Measurements from ENCODE around the gene LAMB4. TPM values are rescaled to one million over a fixed set of nuclear protein-coding genes. Genes with fewer than 3 reads are reported as not detected.

Gene LAMB4
- total RNA-seq, 1 donor from 2014 or later = 18.3 TPM

DNA sequence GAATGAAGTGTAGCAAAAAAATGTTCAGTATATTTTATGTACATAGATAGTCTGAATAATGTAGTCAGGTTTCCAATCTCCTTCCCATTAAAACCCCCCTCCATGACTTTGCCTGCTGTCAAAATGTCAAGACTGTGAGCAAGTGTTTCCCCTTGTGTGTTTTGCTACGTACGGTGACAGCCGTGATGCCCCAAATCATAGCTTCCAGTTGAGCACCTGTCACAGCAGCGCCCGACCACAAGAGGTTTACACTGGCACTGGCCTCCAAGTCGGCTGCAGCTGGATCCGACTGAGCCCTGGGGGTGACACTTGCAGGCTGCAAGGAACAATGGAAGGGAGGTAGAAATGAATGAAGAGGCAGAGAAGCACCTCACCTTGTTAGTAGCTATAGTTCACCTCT, 62.3 kb downstream of the LAMB4 start:
- no peaks in the 10 kb centered on the region for H3K27me3 Mint-ChIP-seq (ENCODE audit: low read depth)
- TF ChIP-seq, protein P1, sequence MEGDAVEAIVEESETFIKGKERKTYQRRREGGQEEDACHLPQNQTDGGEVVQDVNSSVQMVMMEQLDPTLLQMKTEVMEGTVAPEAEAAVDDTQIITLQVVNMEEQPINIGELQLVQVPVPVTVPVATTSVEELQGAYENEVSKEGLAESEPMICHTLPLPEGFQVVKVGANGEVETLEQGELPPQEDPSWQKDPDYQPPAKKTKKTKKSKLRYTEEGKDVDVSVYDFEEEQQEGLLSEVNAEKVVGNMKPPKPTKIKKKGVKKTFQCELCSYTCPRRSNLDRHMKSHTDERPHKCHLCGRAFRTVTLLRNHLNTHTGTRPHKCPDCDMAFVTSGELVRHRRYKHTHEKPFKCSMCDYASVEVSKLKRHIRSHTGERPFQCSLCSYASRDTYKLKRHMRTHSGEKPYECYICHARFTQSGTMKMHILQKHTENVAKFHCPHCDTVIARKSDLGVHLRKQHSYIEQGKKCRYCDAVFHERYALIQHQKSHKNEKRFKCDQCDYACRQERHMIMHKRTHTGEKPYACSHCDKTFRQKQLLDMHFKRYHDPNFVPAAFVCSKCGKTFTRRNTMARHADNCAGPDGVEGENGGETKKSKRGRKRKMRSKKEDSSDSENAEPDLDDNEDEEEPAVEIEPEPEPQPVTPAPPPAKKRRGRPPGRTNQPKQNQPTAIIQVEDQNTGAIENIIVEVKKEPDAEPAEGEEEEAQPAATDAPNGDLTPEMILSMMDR (IDR thresholded peaks at IDR 0.05; ENCODE audit: unreplicated experiment) = no peak
- H3K4me1 Mint-ChIP-seq = peaks cover 11% of the 10 kb centered on the region

DNA sequence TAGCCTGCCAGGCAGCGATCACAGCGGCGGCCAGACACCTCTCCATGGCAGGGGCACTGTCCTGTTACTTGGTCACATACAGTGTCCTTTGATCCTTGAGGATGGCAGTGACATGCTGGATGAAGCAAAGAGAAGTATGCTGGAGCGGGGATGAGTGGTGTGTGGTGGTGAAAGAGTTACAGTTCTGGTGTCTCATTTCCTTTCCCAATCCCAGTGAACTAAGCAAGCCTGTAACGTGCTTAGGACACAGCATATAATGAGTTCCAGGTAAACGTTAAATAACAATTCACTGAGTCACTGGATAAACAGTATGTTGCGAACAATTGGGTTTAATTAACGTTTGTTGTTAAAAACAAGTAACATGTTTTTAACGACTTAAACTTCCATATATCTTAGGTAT, 63.7 kb downstream of the LAMB4 start:
- no peak overlapping the region for H3K27ac Mint-ChIP-seq
- peaks cover 18% of the 10 kb centered on the region for H3K4me1 Mint-ChIP-seq
- no peaks in the 10 kb centered on the region for H3K9me3 Mint-ChIP-seq
- no peak overlapping the region for H3K4me3 Mint-ChIP-seq
- H3K36me3 Mint-ChIP-seq = no peaks in the 10 kb centered on the region
- no peaks in the 10 kb centered on the region for H3K27me3 Mint-ChIP-seq (ENCODE audit: low read depth)
- DNase-seq (ENCODE audit: low spot score in 2 of 2, unreplicated experiment in 2 of 2) = no peak
- TF ChIP-seq, protein P1 (IDR thresholded peaks at IDR 0.05; ENCODE audit: unreplicated experiment) = no peak

More for the DNA sequence above, 62.3 kb downstream of the LAMB4 start:
- no peak for DNase-seq (ENCODE audit: low spot score in 2 of 2, unreplicated experiment in 2 of 2)
- Mint-ChIP-seq H3K9me3 (no peaks in the 10 kb centered on the region), H3K4me3 (no peak overlapping the region), H3K36me3 (no peaks in the 10 kb centered on the region), H3K27ac (no peak overlapping the region)

DNA sequence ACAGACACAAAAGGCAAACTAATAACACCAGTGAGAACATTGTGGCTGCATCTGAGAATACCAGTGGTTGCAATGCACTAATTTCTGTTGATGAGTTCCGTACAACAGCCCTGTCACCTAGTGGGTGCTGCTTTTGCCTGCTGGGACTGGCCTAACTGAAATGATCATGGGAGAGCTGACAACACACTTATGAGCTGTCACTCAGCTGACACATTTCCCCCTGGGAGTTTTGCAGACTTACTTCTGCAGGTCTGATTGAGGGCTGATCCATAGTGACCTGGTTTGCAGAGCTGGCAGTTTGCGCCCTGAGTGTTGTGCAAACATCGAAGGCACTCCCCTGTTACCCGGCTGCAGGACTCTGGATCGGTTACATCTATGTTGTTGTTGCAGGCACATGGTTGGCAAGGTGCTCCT, 66.6 kb downstream of the LAMB4 start:
- peaks cover 33% of the 10 kb centered on the region for H3K4me1 Mint-ChIP-seq
- DNase-seq (ENCODE audit: low spot score in 2 of 2, unreplicated experiment in 2 of 2) = no peak
- TF ChIP-seq, protein P1 (IDR thresholded peaks at IDR 0.05; ENCODE audit: unreplicated experiment) = no peak
- no peaks in the 10 kb centered on the region for H3K27me3 Mint-ChIP-seq (ENCODE audit: low read depth)
- H3K27ac Mint-ChIP-seq = no peak overlapping the region
- H3K4me3 Mint-ChIP-seq = no peak overlapping the region
- H3K9me3 Mint-ChIP-seq = no peaks in the 10 kb centered on the region
- H3K36me3 Mint-ChIP-seq = no peaks in the 10 kb centered on the region

DNA sequence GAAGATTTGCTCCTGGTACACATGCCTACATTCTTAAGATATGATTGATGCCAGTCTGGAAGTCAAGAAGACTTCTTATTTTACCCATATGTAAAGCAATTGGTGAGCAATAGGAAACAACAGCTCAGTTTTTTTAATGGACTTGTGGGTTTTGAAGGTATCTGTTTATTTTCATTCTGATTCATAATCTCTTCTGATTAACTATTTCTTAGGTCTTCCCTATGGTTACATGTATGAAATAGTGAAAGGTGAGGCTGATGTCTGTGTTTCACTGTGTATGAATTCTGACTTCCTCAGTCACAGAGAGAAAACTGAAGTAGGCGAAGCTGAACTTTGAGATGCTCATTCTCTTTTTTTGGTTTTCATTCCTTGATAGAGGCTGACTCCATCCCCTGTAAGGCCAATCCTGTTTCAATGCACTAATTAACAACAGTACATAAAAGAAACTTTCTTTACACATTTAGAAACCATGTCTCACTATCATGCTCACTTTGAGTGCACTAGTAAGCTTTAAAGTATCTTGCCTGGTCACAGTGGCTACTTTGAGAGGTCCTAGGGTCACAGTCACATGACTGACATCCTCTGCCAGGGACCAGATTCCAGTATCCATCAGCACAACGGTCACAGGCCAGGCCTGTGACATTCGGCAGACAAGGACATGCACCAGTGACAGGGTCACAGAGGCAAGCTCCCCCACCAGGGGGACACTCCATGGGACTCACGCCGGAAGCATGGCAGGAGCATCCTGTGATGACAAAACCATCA, 67.7 kb downstream of the LAMB4 start:
- peaks cover 43% of the 10 kb centered on the region for H3K4me1 Mint-ChIP-seq
- H3K4me3 Mint-ChIP-seq = no peak overlapping the region
- H3K36me3 Mint-ChIP-seq = peaks cover 1% of the 10 kb centered on the region
- H3K27me3 Mint-ChIP-seq (ENCODE audit: low read depth) = no peaks in the 10 kb centered on the region
- peak overlapping the region; percentile 72 for H3K27ac Mint-ChIP-seq
- no peak for DNase-seq (ENCODE audit: low spot score in 2 of 2, unreplicated experiment in 2 of 2)
- TF ChIP-seq, protein P1 (IDR thresholded peaks at IDR 0.05; ENCODE audit: unreplicated experiment) = no peak
- no peaks in the 10 kb centered on the region for H3K9me3 Mint-ChIP-seq

DNA sequence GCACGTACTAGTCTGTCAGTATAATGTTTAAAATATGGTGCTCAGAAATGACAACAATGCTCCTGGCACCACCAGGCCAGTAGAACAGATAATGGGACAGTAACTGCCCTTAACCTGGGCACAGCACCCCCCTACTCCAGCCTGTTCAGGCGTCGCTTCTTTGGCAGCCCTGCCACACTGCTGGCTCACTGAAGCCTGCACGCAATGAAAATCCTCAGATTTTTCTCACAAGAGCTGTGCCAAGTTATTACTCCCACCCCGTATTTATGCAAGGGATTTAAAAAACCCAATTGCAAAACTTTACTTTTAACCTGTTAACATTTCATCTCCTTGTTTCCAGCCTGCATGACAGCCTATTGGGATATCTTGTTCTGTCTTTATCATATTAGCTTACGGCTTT, 70.6 kb downstream of the LAMB4 start:
- Mint-ChIP-seq H3K4me3 (no peak overlapping the region), H3K36me3 (peaks cover 1% of the 10 kb centered on the region), H3K27me3 (ENCODE audit: low read depth) (no peaks in the 10 kb centered on the region), H3K27ac (peak overlapping the region; percentile 67), H3K9me3 (no peaks in the 10 kb centered on the region), H3K4me1 (peaks cover 61% of the 10 kb centered on the region)
- TF ChIP-seq, protein P1 (IDR thresholded peaks at IDR 0.05; ENCODE audit: unreplicated experiment) = no peak
- no peak for DNase-seq (ENCODE audit: low spot score in 2 of 2, unreplicated experiment in 2 of 2)
